Measurements from ENCODE around the gene ABRAXAS1.
"Not testable (repeated sequence)": the region's sequence is repeated elsewhere in the genome, so short reads cannot be mapped to it uniquely, and the experiment has no call there.

Gene ABRAXAS1

GRCh38 chr4:83484500-83485461 lies at the start of gene ABRAXAS1:
Gene ABRAXAS1, minus strand, starts transcription at chr4:83485100. Its CDS starts 28 bp downstream, at chr4:83485072.
- peak; percentile 72 for DNase-seq

GRCh38 chr4:83527671-83528070 lies 42.8 kb upstream of the ABRAXAS1 start:
- DNase-seq = no peak

DNA sequence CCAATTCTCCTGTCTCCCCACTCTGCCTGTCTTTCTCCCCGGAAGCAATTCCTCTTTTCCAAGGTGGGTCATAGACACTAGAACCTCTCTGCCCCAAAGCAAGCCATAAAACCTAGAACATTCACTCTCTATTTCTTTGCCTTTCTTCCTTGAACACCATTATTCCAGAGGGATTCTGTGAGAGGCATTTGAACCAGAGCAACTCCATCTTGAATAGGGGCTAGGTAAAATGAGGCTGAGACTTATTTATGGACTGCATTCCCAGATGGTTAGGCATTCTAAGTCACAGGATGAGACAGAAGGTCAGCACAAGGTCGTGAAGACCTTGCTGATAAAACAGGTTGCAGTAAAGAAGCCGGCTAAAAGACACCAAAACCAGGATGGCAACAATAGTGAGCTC lies 37.3 kb upstream of the ABRAXAS1 start:
- DNase-seq = no peak

GRCh38 chr4:83516042-83516772 lies 31.3 kb upstream of the ABRAXAS1 start:
- DNase-seq = no peak

DNA sequence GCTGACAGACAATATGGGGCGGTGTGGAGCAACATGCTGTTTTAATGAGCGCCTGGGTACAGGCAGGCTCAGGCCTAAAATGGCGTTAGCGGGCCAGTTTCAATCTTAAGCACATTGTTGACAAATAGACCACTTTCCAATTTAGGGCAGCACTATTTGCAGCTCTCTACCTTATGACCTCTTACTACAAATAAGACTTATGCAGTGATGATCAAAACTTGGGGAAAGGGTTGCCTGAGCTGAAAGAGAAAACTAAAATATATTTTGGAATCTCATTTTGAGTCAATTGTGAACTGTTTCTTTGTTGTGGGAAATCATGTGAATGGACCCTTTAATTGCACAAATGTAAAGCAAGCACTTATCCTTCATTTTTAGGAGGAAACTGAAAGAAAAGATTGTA lies 25.5 kb upstream of the ABRAXAS1 start:
- DNase-seq = no peak

DNA sequence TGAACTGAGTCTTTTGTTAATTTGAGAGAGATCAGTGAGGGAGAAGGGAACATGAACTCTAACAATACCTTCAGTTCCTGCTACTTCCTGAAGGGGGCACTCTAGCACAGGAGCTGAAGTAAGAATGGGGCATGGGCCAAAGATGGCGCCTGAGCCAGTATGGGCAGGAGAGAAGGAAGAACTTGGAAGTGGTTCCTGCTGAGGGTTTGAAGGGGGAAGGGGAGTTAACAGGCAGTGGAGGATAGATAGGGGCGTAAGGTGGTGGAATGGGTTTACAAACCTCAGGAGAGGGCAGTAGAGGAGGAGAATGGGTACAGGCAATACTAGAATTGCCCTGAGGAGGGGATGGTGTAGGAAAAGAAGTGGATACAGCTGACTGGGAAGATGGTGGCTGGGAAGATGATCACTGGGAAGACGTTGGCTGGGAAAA lies 24.3 kb upstream of the ABRAXAS1 start:
- DNase-seq = peak; percentile 16

DNA sequence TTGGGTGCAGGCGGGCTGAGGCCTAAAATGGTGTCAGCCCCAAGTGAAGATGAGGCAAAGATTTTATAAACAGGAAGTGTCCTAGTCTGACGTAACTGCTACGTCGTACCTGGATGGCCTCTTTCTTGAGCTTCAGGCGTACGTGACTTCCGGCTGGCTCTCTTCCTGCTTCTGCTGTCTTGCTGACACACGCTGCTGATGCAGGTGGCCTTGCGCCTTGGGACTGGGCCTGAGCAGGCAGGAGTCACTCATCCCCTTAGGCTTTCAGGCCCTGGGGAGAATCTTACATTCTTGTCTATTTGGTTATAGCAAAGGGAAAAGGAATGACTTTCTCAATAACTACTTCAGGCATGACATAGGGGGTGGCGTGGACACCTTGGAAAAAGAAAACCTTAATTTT lies 20.1 kb upstream of the ABRAXAS1 start:
- DNase-seq = no peak

- no peak for DNase-seq
Measured at GRCh38 chr4:83504503-83504902, 19.6 kb upstream of the ABRAXAS1 start.

DNA sequence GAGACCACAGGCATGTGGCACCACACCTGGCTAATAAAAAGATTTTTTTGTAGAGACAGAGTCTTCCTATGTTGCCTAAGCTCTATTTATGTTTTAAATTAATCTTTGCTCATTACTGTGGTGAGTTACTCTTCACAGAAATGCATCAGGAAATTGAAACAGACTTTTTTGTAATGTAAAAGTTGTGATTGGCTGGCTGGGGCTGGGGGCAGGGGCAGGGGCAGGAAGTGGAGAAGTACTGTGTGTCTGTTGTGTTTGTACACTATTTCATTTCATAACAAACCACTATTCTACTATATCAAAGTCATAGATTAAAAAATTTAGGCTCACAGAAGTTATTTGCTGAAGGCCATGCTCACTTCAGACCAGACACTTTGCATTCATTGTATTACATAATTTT lies 19.1 kb upstream of the ABRAXAS1 start:
- DNase-seq = no peak

GRCh38 chr4:83501671-83502070 lies 16.8 kb upstream of the ABRAXAS1 start:
- DNase-seq = not testable (repeated sequence)

DNA sequence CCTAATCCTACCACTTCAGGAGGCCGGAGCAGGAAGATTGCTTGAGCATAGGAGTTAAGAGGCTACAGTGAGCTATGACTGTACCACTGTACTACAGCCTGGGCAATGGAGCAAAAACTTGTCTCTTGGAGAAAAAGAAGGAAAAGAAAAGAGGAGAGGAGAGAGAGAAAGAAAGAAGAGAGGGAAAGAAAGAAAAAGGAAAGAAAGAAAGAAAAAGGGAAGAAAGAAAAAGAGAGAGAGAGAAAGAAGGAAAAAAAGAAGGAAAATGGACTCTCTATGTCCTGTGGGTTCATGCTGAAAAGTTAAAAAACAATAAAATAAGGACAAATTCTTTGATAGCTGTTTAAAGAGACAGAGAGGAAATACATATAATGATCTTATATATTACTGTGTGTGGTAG lies 13.3 kb upstream of the ABRAXAS1 start:
- DNase-seq = no peak

GRCh38 chr4:83496085-83496917 lies 11.4 kb upstream of the ABRAXAS1 start:
- DNase-seq = not testable (repeated sequence)

DNA sequence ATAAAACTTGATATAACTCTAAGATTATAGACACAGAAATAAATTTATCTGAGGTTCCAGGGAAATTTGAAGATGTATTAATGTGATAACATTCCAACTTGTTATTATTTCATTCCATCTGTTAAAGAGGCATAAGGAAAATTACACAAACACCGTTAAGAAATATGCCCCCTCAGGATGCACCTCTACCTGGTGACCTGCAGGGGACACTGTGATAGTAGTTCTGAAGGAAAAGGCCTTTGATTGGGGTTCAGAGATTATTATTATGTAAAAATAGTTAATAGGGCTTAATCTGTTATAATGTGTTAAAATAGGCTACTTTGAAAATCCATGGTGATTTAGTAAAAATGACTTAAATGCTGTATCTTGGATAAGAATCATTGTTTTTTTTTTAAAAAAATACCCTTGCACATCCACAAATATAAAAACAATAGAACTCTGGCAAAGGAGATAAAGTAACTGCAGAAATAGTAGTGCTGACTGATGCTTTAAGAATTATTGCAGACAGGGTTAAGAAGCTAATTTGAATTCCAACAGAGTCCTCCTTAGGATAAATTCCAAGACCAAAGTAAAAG lies 6.1 kb upstream of the ABRAXAS1 start:
- DNase-seq = no peak

DNA sequence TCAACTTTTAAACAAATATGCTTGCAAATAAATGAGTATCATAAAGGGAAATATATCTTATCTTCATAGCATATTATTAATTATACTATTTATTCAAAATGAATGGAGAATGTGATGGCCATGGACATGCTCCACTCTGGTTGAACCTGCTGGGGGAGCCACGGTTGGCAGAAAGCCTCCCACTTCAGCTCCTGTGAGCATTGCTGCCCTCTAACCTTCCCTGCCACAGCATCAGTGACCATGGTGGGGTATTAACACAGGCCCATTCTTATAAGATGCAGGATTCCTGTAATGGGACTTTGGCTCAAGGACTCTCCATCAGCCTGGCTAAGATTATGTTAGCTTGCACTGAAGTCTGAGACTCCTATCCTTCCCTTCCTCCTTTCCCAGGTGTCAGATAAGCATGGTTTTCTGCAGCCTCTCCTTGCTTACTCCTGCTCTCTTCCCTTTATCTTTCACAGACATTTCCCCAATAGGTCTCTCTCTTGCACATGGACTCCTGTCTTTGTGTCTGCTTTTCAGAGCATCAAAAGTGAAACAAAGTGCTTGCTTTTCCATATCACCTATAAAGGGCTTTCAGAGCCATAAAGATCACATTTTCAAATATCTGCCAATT lies 4.9 kb upstream of the ABRAXAS1 start:
- DNase-seq = no peak

DNA sequence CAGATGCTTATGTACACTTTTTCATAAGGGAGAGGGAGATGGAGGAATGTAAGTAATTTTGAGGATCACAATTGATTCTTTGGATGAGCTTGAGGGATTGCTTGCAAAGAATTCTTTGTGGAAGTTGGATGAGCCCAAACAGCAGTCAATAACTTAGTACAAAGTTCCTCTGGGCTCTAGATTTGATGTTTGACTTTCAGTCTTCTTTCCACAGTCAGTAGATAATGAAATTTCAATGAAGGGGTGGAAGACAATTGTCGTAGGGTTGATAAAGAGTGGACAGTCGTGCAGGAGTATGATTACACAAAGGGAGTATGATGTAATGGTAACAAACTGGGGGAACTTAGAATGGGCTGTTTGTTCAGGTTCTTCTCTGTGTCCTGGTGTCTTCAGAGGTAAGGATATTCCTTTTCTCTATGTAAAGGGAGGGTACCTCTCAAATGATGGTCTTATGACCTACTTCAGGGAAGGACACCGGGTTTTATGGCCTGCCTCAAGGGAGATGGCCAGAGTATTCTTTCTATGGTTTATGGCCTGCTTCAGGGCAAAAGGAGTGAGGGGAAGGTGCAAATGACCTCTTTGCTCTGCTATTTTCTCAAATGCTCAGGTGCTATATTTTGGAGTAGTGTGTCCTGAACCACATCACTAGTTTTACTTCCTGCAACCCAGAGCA lies 1.7 kb upstream of the ABRAXAS1 start:
- DNase-seq = no peak

DNA sequence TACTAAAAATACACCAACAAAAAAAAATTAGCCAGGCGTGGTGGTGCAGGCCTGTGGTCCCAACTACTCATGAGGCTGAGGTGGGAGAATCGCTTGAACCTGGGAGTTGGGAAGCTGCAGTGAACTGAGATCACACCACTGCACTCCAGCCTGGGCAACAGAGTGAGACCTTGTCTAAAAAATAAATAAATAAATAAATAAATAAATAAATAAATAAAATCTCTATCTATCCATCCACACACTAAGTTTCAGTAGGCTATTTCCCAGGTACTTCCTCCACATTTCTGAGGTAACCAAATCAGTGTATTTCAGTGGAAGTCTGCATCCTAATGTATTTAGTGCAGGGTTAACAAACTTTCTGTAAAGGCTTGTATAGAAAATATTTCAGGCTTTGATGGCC lies 10.9 kb downstream of the ABRAXAS1 start:
- no peak for DNase-seq

GRCh38 chr4:83473423-83473822 lies 11.5 kb downstream of the ABRAXAS1 start:
- no peak for DNase-seq

- no peak for DNase-seq
Measured at GRCh38 chr4:83456184-83456501, 28.8 kb downstream of the ABRAXAS1 start.

DNA sequence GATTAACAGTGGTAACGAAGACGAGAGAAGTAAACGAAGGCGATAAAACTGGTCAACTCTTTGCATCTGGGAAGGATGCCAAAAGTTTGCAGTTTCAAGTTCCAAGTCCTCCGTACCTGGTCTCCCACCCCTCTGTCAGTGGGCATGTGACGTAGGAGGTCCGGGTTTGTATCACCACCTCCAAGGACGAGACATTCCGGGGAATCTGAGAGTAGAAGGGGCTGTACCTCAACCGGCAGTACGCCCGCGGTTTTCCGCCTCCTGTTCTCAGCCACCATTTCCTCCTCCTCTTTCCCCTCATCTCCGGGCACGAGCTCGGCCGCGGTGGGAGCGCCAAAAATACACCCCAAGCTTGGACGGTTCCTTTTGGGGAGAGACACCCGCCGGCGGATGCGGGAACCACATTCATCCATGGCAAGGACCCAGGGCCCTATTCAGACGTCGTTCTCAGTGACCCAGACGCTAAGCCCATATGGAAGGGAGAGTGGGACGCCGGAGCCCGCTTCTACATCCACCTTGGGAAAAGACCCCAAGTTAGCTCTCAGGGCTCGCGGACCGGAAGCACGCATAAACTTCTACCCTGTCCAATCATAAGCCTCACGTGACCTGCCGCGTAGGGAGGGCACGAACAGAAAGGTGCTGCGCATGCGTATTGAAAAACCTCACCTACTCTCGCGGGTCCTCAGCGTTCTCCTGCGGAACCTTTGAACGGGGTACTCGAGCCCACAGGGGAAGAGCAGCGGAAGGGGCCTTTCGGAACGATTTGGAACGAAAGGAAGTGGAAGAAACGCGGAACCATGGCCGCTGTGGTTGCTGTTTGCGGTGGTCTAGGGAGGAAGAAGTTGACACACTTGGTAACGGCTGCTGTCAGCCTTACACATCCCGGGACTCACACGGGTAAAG lies 29.4 kb downstream of the ABRAXAS1 start, which contains the start of the genes HELQ and MRPS18C:
Gene HELQ, minus strand, starts transcription at position 543 of the 903 bp plus-strand sequence. Its CDS starts 130 bp downstream, at position 413.
Gene MRPS18C, plus strand, starts transcription at position 778 of the 903 bp plus-strand sequence. Its CDS starts 20 bp downstream, at position 798.
- peak; percentile 98 for DNase-seq

DNA sequence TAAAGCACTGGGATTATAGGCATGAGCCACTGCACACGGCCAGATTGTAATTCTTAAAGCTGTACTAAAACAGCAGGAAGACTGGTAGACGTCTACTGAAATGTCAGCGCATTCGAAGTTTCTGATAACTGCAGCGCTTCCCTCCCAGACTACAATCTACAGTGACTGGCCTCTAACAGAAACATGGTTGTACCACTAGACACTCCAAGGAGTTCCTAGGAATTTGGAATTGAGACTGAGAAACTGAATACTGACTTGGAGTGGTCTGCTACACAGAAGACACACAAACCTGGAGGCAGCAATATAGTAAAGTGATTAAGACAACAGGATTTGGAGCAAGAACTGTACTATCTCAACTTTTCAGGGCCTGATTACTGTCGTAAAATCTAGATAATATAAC lies 30.2 kb downstream of the ABRAXAS1 start:
- no peak for DNase-seq
